ENCODE results near the gene SETD3. TPM values are rescaled to one million over a fixed set of nuclear protein-coding genes. Genes with fewer than 3 reads are reported as not detected.

Gene SETD3
- total and polyA plus RNA-seq, 2 of the 8 experiments (the other 6 are each of a cell fraction or from before 2014, with no cell fraction given): 24.0 to 64.0 TPM

- no peak overlapping the region for H3K27ac ChIP-seq (ENCODE audit: low read depth, low read length)
- H2AK5ac ChIP-seq (ENCODE audit: low read depth, low read length): no peak overlapping the region
- no peak overlapping the region for H3K4me2 ChIP-seq (ENCODE audit: insufficient read depth in 1 of 2, low read depth in 2 of 2, low read length in 2 of 2)
- H3K9me3 ChIP-seq (ENCODE audit: insufficient read depth in 2 of 2, low read depth in 1 of 2, low read length in 1 of 2): no peaks in the 10 kb centered on the region
- H2AFZ ChIP-seq (ENCODE audit: low read length): no peak overlapping the region
- no peak overlapping the region for H3K4ac ChIP-seq (replicated peaks; ENCODE audit: insufficient read length, low read depth, low read length)
- no peak overlapping the region for H3K23ac ChIP-seq (ENCODE audit: insufficient read length)
- no peak overlapping the region for H4K8ac ChIP-seq (ENCODE audit: extremely low read depth, insufficient read depth, low read length)
- H3K23me2 ChIP-seq (ENCODE audit: low read depth, low read length): no peaks in the 10 kb centered on the region
- 70% methylated on average over 13 of the region's 13 CpGs; no CpG with 5 or more reads in 1 of the 2 experiments for WGBS, 2 experiments (ENCODE audit: extremely low coverage in 1 of 2, insufficient coverage in 1 of 2, insufficient read length in 1 of 2, insufficient replicate concordance in 2 of 2, low coverage in 1 of 2, low lambda C conversion rate in 2 of 2, missing lambda C conversion rate in 1 of 2)
- no peak overlapping the region for H2BK12ac ChIP-seq (ENCODE audit: low read depth, low read length)
- H4K5ac ChIP-seq (ENCODE audit: insufficient read length, low read depth, low read length): no peak overlapping the region
- no peak overlapping the region for H2BK20ac ChIP-seq (ENCODE audit: low read length)
- H4K20me1 ChIP-seq (replicated peaks in 1 of 2; ENCODE audit: control insufficient read depth in 1 of 2, insufficient read depth in 2 of 2, low read length in 2 of 2): no peaks in the 10 kb centered on the region
- H3K79me1 ChIP-seq (ENCODE audit: low read depth, low read length): peaks cover 3% of the 10 kb centered on the region; the same call in 1 of the 2 replicates
- no peak overlapping the region for H3K56ac ChIP-seq (replicated peaks; ENCODE audit: insufficient read length, low read depth, low read length)
- H2BK120ac ChIP-seq (replicated peaks; ENCODE audit: low read depth, low read length): no peak overlapping the region
- H3K4me3 ChIP-seq (ENCODE audit: extremely low read depth in 1 of 4, insufficient read depth in 2 of 4, low read depth in 3 of 4, low read length in 4 of 4): no peak overlapping the region
- H3K27me3 ChIP-seq (replicated peaks in 1 of 4; ENCODE audit: control insufficient read depth in 3 of 4, extremely low read depth in 1 of 4, insufficient read depth in 3 of 4, low read length in 3 of 4): no peaks in the 10 kb centered on the region
- CTCF ChIA-PET (ENCODE audit: partially characterized antibody): interaction anchor here (0.9 to 19.9 kb wide), 11 partner anchors 11 to 167 kb away, joined by 3 to 447 read pairs (median 14); no protein-coding TSS in a partner anchor
- H2BK5ac ChIP-seq (ENCODE audit: low read depth, low read length): no peak overlapping the region
- no peak overlapping the region for H3K18ac ChIP-seq (ENCODE audit: extremely low read depth, low read length)
- H3K36me3 ChIP-seq (ENCODE audit: control insufficient read depth in 2 of 4, insufficient read depth in 4 of 4, low read length in 3 of 4): 0 out of 8 replicates have a peak, but pooled peaks cover 0 to 2% (median 0%) of the 10 kb centered on the region in 4 experiments
- no peak overlapping the region for H3K9ac ChIP-seq (replicated peaks in 1 of 4; ENCODE audit: extremely low read depth in 1 of 4, low read depth in 3 of 4, low read length in 3 of 4)
- no peak overlapping the region for H4K91ac ChIP-seq (replicated peaks; ENCODE audit: insufficient read length, low read length)
- H3K79me2 ChIP-seq (ENCODE audit: control insufficient read depth in 1 of 2, insufficient read depth in 2 of 2, low read length in 2 of 2): no peaks in the 10 kb centered on the region
- DNase-seq (ENCODE audit: low read depth in 1 of 2, low spot score in 2 of 2) (no peak), FAIRE-seq (no peak)
- H3K4me1 ChIP-seq (replicated peaks in 1 of 4; ENCODE audit: control insufficient read depth in 3 of 4, insufficient read depth in 4 of 4, low read length in 3 of 4): peaks cover 0 to 16% (median 3%) of the 10 kb centered on the region in 4 experiments; a peak in 4 of 7 replicates
- H3K14ac ChIP-seq (ENCODE audit: insufficient read length): no peak overlapping the region
- no peak overlapping the region for H2BK15ac ChIP-seq (ENCODE audit: low read length)
- POLR2A ChIA-PET (ENCODE audit: partially characterized antibody): interaction anchor here (1.3 to 1.4 kb wide), 2 partner anchors 10 kb away, joined by 6 read pairs; no protein-coding TSS in a partner anchor
- TF ChIP-seq TBP (IDR thresholded peaks at IDR 0.05; ENCODE audit: low read depth, low read length): no peak
- no peak for TF ChIP-seq TAF1 (IDR thresholded peaks at IDR 0.05; ENCODE audit: low read depth, low read length)
- no peak for TF ChIP-seq ZNF274 (IDR thresholded peaks at IDR 0.05; ENCODE audit: borderline replicate concordance, extremely low read depth, low read length)
- TF ChIP-seq E2F6 (IDR thresholded peaks at IDR 0.05): no peak
- no peak for TF ChIP-seq SRF (IDR thresholded peaks at IDR 0.05; ENCODE audit: low read depth, low read length)
- TF ChIP-seq GTF2F1 (IDR thresholded peaks at IDR 0.05; ENCODE audit: borderline replicate concordance, low read depth, low read length): no peak
- TF ChIP-seq KDM5A (IDR thresholded peaks at IDR 0.05; ENCODE audit: low read length): no peak
- TF ChIP-seq SP1 (IDR thresholded peaks at IDR 0.05; ENCODE audit: low read depth, low read length): no peak
- TF ChIP-seq SP4 (IDR thresholded peaks at IDR 0.05; ENCODE audit: low read length): no peak
- TF ChIP-seq PHF8 (conservative IDR thresholded peaks at IDR 0.05; ENCODE audit: low read depth, low read length): no peak
- TF ChIP-seq CBX8 (IDR thresholded peaks at IDR 0.05; ENCODE audit: borderline replicate concordance, low read depth, low read length): no peak
- TF ChIP-seq POU5F1 (IDR thresholded peaks at IDR 0.05; ENCODE audit: low read depth, low read length): no peak
- TF ChIP-seq RAD21 (IDR thresholded peaks at IDR 0.05 in 1 of 2, conservative IDR thresholded peaks at IDR 0.05 in 1 of 2; ENCODE audit: low read depth in 2 of 2, low read length in 2 of 2): no peak
- no peak for TF ChIP-seq EZH2 (IDR thresholded peaks at IDR 0.05; ENCODE audit: low read depth, low read length, severe bottlenecking)
These were observed 89.0 kb downstream of the SETD3 start for GRCh38 chr14:99391671-99392070.

All from H1 (cell line).